IPS-20b (cell line): ENCODE measurements around the gene PTPN20.

Experiments
- H3K27ac ChIP-seq: one replicate; pipeline ENCODE4 v1.5.1; 2013; ENCODE audit warnings: low read length
- H3K27me3 ChIP-seq: 2 replicates; pipeline ENCODE4 v1.6.1; 2013; ENCODE audit warnings: mild to moderate bottlenecking, low read length, inconsistent platforms; ENCODE audit not compliant: insufficient read depth
- H3K36me3 ChIP-seq: 2 replicates; pipeline ENCODE4 v1.6.1; 2013; ENCODE audit warnings: low read depth, mild to moderate bottlenecking, inconsistent platforms, low read length, moderate library complexity; ENCODE audit not compliant: insufficient read depth
- H3K4me1 ChIP-seq: 2 replicates; pipeline ENCODE4 v1.6.1; 2013; ENCODE audit warnings: mild to moderate bottlenecking, control low read depth, inconsistent platforms, low read length, moderate library complexity; ENCODE audit not compliant: insufficient read depth
- H3K4me3 ChIP-seq: 2 replicates; pipeline ENCODE4 v1.5.1; 2013; ENCODE audit warnings: mild to moderate bottlenecking, low read length, inconsistent platforms
- H3K9ac ChIP-seq: 2 replicates; pipeline ENCODE4 v1.6.1; 2013; ENCODE audit warnings: low read depth, mild to moderate bottlenecking, inconsistent platforms, low read length, moderate library complexity
- H3K9me3 ChIP-seq: 2 replicates; pipeline ENCODE4 v1.6.1; 2013; ENCODE audit warnings: mild to moderate bottlenecking, low read depth, low read length, inconsistent platforms; ENCODE audit not compliant: insufficient read depth

PTPN20 gene

GRCh38 chr10:47040041-47040491 is 128.8 kb downstream of the PTPN20 start:
- no peak overlapping the region for H3K9ac ChIP-seq
- no peaks in the 10 kb centered on the region for H3K4me1 ChIP-seq
- H3K27me3 ChIP-seq = no peaks in the 10 kb centered on the region; the same call in 1 of the 2 replicates
- H3K4me3 ChIP-seq = no peak overlapping the region
- no peaks in the 10 kb centered on the region for H3K36me3 ChIP-seq
- no peaks in the 10 kb centered on the region for H3K9me3 ChIP-seq
- H3K27ac ChIP-seq = no peak overlapping the region

GRCh38 chr10:47040681-47041080 is 129.5 kb downstream of the PTPN20 start:
- no peak overlapping the region for H3K4me3 ChIP-seq
- H3K9me3 ChIP-seq = no peaks in the 10 kb centered on the region
- H3K36me3 ChIP-seq = no peaks in the 10 kb centered on the region
- no peaks in the 10 kb centered on the region; the same call in 1 of the 2 replicates for H3K27me3 ChIP-seq
- no peak overlapping the region for H3K9ac ChIP-seq
- no peak overlapping the region for H3K27ac ChIP-seq
- H3K4me1 ChIP-seq = no peaks in the 10 kb centered on the region

DNA sequence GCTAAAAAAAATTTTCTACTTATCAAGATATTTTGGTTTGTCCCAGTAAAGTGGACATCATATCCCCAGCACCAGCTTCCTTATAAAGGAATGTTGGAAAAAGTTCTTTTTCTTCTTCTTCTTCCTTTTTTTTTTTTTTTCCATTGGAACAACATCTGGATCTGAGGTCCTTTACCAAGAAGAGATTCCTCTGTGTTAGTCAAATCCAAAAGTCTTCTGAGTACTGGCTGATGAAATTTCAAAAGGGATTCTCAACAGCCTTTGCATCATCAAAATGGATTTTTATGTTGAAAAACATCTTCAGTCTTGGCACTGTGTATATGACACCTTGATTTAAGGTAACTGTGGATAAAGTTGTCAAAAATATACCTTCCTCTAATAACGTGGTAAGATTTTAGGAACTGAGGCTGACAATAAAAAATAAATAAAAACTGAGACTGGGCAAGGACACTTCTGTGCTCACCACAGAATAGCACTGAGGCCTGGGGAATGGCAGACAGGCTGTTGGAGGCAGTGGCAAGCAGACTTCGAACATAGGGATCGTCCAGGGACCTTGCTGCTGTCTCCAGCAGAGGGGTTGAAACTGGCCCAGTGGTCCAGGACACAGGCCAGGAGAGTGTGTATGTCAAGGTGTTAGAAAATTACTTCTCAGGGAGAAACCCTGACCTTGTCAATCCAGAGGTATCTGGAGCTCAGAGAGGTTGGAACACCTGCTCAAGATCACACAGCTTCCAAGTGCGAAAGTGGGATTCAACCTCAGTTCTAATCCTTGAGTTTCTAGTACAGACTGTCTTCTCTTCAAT is 130.4 kb downstream of the PTPN20 start:
- H3K4me1 ChIP-seq = no peaks in the 10 kb centered on the region
- no peak overlapping the region for H3K27ac ChIP-seq
- no peaks in the 10 kb centered on the region for H3K36me3 ChIP-seq
- no peak overlapping the region for H3K9ac ChIP-seq
- no peak overlapping the region for H3K4me3 ChIP-seq
- no peaks in the 10 kb centered on the region; the same call in 1 of the 2 replicates for H3K27me3 ChIP-seq
- no peaks in the 10 kb centered on the region for H3K9me3 ChIP-seq

DNA sequence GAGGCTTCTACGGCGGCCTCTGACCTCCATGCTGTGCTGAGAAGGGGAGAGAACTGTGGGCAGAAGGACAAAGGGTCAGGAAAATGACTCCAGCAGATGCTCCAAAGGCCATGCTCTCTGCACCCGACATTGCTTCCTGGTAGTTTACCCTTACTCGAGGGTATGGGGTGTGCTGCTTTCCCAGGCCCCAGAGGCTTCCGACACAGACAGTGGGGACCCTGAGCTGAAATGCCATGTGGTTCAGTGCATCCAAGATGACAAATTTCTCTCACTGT is 130.9 kb downstream of the PTPN20 start:
- H3K9me3 ChIP-seq = no peaks in the 10 kb centered on the region
- no peak overlapping the region for H3K4me3 ChIP-seq
- no peaks in the 10 kb centered on the region for H3K27me3 ChIP-seq
- H3K9ac ChIP-seq = no peak overlapping the region
- no peaks in the 10 kb centered on the region for H3K36me3 ChIP-seq
- H3K27ac ChIP-seq = no peak overlapping the region
- H3K4me1 ChIP-seq = no peaks in the 10 kb centered on the region

DNA sequence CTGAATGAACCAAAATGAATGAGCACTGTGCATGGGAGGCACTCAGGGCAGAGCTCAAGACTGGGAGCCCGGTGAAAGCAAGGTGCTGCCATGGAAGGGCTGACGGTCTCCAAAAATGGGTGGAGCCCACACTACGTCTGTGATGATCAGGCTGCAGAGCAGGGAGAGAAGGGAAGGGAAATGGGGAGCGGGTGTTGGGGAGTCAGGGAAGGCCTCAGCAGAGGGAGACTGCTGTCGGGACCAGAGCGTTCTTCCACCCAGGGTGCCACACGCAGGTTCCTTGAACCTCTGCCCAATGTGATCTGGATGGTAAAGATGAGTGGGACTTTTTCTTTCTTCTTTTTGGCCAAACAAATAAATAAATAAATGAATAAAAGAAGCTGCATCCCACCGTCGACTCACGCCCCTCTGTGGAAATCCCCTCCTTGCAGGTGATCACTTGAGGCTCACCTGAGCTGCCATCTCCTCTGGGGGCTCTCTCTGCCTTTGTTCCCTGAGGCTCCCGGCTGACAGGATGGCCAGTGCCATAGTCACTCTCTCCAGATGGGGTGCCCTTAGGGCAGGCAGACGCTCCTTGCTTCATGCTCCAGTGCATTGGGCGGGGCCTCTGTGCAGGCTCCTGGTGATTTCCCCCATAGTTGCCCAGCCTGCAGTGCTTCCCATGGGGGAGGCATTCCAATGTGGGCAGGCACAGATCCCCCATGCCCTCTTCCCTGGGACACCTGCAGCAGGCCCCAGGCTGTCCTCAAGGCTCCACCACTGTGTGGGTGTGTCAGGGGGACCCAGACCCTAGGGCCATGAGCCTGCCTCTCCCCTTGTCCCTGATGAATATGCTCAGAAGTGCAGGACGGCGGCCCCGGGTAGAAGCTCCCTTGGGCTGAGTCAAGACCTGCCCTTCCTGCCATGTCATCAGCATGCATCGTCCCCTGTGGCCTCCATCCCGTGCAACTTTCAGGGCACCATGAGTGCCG is 131.8 kb downstream of the PTPN20 start:
- Histone ChIP-seq H3K36me3 (no peaks in the 10 kb centered on the region), H3K4me1 (no peaks in the 10 kb centered on the region), H3K9ac (no peak overlapping the region), H3K27me3 (no peaks in the 10 kb centered on the region), H3K4me3 (no peak overlapping the region), H3K9me3 (no peaks in the 10 kb centered on the region), H3K27ac (no peak overlapping the region)

DNA sequence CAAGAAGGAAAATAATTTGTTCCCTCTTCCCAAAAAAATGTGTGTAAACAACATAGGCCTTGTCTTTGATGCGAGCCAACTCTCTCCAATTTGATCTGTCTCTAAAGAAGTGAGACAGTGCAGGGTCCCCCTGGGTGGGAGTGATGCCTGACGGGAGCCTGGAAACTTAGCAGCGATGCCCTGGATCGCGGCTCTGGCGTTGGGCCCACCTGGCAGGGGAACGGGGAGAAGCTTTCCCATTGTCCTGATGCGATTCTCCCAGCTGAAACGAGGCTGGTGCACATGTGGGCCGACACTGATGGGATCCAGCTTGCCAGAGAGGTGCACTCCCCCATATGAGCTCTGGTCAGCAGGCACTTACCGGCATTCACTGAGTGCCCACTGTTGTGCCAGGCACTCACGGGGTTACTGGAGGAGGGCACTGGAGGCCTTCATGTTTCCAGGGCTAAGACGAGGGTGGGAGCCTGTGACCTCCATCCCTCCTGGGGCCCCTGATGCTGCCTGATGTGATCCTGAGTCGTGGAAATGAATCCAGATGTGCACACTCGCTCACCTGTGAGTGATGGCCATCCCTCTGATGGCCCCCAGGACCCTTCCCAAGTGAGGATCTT is 132.8 kb downstream of the PTPN20 start:
- H3K27me3 ChIP-seq = no peaks in the 10 kb centered on the region
- H3K4me3 ChIP-seq = no peak overlapping the region
- no peaks in the 10 kb centered on the region for H3K36me3 ChIP-seq
- no peaks in the 10 kb centered on the region for H3K9me3 ChIP-seq
- no peak overlapping the region for H3K27ac ChIP-seq
- H3K9ac ChIP-seq = no peak overlapping the region
- H3K4me1 ChIP-seq = no peaks in the 10 kb centered on the region

- Histone ChIP-seq H3K9ac (no peak overlapping the region), H3K36me3 (no peaks in the 10 kb centered on the region), H3K9me3 (no peaks in the 10 kb centered on the region), H3K27ac (no peak overlapping the region), H3K4me1 (no peaks in the 10 kb centered on the region), H3K4me3 (no peak overlapping the region), H3K27me3 (no peaks in the 10 kb centered on the region)
Observed at GRCh38 chr10:47044741-47045140, 133.5 kb downstream of the PTPN20 start.

DNA sequence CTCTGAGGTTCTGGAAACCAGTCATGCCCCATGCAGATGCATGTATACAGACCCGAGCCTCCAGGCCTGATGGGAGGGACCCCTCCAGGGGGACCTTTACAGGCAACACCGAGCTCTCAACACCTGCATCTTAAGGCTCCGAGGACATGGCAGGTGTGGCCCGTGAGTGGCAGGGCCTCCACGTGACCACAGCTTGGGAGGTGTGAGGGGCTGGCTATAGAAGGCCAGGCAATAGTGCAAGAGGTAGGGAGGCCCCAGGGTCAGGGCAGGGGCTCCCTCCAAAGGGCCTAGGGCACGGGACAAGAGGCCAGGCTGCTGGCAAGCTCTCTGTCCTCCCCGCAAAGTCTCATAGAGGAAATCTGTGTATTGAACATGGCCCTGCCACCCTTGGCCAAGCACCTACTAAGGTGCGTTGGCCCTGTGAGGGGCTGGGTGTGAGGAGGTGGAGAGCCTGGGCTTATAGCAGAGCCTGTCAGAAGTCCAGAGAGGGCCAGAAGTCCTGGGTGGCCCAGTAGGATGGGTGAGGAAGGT is 134.2 kb downstream of the PTPN20 start:
- Histone ChIP-seq H3K4me3 (no peak overlapping the region), H3K9ac (no peak overlapping the region), H3K9me3 (no peaks in the 10 kb centered on the region), H3K4me1 (no peaks in the 10 kb centered on the region), H3K36me3 (no peaks in the 10 kb centered on the region), H3K27ac (no peak overlapping the region), H3K27me3 (no peaks in the 10 kb centered on the region)

- no peak overlapping the region for H3K4me3 ChIP-seq
- no peak overlapping the region for H3K27ac ChIP-seq
- no peaks in the 10 kb centered on the region for H3K36me3 ChIP-seq
Observed at GRCh38 chr10:47046321-47047126, 135.3 kb downstream of the PTPN20 start.

DNA sequence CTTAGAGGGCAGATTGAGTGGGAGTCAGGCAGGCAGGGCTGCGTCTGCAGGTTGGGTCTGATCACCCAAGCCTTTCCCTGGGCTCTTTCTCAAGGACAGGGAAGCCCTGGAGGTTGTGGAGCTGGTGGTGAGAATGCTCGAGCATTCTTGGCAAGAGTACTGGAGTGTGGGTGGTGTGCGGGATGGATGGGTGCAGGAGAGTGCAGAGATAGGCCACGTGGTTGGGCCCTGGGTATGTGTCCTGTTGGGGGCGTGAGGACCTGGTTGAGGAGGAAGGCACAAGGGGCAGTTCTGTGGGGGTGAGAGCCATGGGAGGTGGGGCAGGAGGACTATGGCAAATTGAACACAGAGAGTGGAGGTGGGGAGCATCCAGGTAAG is 135.9 kb downstream of the PTPN20 start:
- Histone ChIP-seq H3K9me3 (no peaks in the 10 kb centered on the region), H3K4me1 (no peaks in the 10 kb centered on the region), H3K4me3 (no peak overlapping the region), H3K9ac (no peak overlapping the region), H3K36me3 (no peaks in the 10 kb centered on the region), H3K27ac (no peak overlapping the region), H3K27me3 (no peaks in the 10 kb centered on the region)

More at GRCh38 chr10:47046321-47047126, 135.3 kb downstream of the PTPN20 start:
- no peak overlapping the region for H3K9ac ChIP-seq
- no peaks in the 10 kb centered on the region for H3K9me3 ChIP-seq
- H3K4me1 ChIP-seq = no peaks in the 10 kb centered on the region
- H3K27me3 ChIP-seq = no peaks in the 10 kb centered on the region
